ENCODE data around the gene ABTB2.

GRCh38 chr11:34209809-34210208 is 148.0 kb downstream of the ABTB2 start:
- TF ChIP-seq CTCF (IDR thresholded peaks at IDR 0.05) (no peak), POLR2A (IDR thresholded peaks at IDR 0.05) (no peak)

Measured in tibial nerve (tissue), 3 donors.